Suprapubic skin (tissue), 3 donors: Measurements from ENCODE around the gene PRXL2C.

Experiments used
- CTCF ChIP-seq, 2 donors: fragments of 200-600 bp in 1 of 2; fragments of 450-650 bp in 1 of 2; sonication (generic) in 1 of 2; IDR thresholded peaks; one replicate each; pipeline ENCODE4 v1.5.1; 2016 to 2019; ENCODE audit warnings: antibody characterized with exemption in 2 of 2, mild to moderate bottlenecking in 1 of 2, moderate library complexity in 1 of 2
- POLR2A ChIP-seq, 2 donors: fragments of 450-650 bp; IDR thresholded peaks; one replicate each; pipeline ENCODE4 v1.6.1; 2017; ENCODE audit warnings: antibody characterized with exemption in 2 of 2, mild to moderate bottlenecking in 2 of 2, moderate library complexity in 2 of 2

GRCh38 chr9:96651626-96652025, 3.5 kb downstream of the PRXL2C start:
- no peak for TF ChIP-seq POLR2A (IDR thresholded peaks at IDR 0.05)
- no peak for TF ChIP-seq CTCF (IDR thresholded peaks at IDR 0.05)
